Subcutaneous adipose tissue (tissue), 4 donors: ENCODE measurements around the gene TNFRSF13B. TPM values are rescaled to one million over a fixed set of nuclear protein-coding genes. Genes with fewer than 3 reads are reported as not detected.

Experiments used
- total RNA-seq, 4 donors: library from RNA; depleted of rRNA; stranded (reverse); fragments of >200 nt; gene quantifications; one replicate each; pipeline ENCODE4 v1.1.0, GENCODE V29; 2016
- TF ChIP-seq, protein P1 (sequence below): fragments of 450-650 bp; IDR thresholded peaks from one replicate; pipeline ENCODE4 v1.5.1; 2016; ENCODE audit warnings: low read depth, mild to moderate bottlenecking, control low read depth, antibody characterized with exemption, moderate library complexity

TNFRSF13B gene
- total RNA-seq, 4 donors from 2014 or later, result not detected

DNA sequence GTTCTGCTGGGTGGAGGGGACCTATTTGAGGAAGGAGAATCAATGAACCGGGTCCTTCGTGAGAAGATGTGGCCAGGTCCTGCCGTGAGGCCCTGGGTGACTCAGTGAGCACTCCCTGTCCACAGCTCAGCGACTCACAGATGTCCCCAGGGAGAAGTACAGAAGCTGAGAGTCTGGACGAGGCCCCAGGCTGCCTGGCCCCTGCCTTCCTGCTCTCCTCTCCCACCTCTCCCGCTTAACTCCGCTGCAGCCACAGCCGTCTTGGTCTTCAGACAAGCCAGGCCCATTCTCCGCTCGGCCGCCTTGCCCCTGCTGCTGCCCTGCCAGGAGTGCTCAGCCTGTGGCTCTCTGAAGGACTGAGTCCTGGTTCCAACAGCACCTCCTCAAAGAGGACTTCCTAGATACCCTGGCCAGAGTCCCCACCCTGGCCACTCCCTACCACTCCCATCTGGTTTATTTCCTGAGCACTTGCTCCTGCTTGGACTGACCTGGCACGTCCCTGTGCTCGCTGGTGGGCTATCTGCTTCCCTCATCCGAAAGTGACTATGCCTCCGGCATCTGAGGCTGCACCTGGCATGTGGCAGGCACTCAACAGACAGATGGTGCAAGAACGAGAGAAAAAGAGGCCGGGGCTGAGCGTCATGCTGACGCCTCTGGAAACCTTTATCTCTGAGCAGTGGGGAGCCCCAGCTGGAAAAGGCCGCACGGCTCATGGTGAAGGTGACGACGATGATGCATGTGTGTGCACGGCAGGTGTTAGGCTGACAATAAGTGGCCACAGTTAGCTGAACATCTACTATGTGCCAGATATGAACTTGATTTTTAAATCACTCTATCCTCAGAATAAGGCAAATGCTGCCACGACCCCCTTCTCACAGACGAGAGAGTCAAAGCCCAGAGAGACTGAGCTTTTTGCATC is 9.2 kb upstream of the TNFRSF13B start:
- TF ChIP-seq, protein P1, sequence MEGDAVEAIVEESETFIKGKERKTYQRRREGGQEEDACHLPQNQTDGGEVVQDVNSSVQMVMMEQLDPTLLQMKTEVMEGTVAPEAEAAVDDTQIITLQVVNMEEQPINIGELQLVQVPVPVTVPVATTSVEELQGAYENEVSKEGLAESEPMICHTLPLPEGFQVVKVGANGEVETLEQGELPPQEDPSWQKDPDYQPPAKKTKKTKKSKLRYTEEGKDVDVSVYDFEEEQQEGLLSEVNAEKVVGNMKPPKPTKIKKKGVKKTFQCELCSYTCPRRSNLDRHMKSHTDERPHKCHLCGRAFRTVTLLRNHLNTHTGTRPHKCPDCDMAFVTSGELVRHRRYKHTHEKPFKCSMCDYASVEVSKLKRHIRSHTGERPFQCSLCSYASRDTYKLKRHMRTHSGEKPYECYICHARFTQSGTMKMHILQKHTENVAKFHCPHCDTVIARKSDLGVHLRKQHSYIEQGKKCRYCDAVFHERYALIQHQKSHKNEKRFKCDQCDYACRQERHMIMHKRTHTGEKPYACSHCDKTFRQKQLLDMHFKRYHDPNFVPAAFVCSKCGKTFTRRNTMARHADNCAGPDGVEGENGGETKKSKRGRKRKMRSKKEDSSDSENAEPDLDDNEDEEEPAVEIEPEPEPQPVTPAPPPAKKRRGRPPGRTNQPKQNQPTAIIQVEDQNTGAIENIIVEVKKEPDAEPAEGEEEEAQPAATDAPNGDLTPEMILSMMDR, result no peak

DNA sequence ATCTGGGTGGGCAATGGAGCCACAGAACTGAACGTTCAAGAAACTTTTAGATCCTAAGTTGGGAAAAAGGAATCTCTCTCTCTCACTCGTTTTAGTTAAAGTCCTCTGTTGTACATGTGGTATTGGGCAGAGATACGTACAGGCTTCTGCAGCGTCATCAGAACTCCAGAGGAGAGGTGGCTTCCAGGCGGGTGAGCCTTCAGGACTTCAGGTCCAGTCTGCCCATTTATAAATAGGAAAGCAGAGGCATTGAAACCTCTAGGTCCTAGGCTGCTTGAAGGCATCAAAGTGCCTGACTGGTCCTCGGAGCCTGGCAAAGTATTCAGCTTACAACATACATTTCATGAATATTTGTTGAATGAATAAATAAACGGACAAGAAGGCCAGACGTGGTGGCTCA is 8.1 kb upstream of the TNFRSF13B start:
- TF ChIP-seq, protein P1, result no peak

DNA sequence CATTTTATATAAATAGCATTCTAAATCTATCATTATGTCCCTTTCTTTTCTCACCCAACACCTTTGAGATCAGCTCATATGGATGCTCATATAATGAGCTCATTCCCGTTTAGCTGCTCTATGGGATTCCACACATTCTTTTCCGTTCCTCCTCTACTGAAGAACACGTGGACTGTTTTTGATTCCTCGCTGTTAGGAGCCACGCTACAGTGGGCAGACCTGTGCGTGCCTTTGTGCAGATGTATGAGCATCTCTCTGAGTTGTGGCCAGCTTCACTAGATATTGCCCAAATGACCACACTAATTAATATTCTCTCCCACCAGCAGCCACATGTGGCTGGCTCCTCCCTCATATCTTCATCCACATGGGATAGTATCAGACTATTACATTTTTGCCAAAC is 6.0 kb upstream of the TNFRSF13B start:
- TF ChIP-seq, protein P1, result no peak

DNA sequence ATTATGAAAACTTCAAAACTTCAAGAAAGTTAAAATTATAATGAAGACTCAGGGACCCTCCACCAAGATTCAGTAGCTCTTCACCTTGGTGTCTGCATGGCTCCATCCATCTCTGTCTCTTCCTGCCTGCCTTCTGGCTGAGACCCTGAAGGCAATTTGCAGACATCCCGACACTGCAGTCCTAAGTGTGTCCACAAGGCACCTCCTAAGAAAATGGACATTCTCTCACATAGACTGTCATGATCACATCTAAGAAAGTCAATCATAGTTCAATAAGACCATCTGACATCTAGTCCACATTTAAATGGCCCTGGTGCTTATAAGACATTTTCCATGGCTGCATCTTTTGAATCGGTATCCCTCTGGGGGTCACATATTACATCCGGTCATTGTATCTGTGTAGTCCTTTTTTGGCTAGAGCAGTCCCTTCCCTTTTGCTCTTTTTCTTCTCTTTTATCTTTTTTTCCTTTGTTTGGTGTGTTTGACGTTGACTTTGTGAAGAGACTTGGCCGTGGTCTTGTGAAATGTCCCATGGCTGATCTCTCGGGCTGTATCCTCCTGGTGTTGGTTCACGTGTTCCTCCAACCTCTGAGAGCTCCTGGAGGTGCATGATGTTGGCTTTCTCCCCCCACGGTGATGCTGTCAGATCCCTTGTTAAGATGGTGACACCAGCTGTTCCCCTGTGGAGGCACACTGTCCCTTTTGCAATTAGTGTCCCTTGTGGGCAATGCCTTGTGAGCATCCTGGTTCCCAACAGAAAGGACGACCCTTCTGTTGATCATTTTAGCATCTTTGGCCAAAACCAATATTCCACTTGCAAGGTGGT is 5.0 kb upstream of the TNFRSF13B start:
- TF ChIP-seq, protein P1, result no peak

DNA sequence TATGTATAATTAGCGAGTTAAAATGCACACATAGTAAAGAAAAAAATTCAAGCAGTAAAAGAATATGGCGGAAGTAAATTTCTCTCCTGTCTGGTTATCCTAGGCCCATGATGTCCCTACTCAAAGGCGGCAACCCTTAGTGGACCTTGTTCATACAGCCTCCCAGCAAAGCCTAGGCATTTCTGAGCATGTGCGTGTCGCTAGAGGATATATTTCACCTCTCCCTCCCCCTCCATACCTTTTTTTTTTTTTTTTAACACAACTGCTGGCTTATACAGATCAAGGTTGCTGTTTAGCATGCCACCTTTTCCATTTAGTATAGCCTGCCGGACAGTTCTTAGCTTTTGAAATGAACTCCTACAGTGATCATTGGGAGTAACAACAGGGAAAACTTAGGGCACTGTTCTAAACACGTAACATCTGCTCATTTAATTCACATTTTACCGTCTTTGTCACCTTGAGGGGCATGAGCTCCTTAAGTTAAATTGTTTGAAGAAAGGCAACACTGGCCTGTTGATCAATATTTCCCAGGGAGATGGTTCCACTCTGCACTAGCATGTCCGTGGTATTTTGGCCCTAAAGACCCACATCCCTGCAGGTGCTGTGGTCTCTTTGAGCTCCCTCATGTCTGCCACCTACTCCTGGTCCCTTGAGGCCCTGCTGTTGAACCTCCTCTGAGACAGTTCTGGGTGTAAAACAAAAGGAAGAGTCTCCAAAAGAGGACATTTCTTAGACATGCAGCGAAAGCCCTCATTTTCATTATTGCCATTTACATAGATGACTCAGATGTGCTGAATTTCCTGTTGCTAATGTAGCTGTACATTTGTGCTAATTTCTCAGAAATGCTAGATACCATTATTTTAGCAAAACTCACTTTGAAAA is 4.1 kb upstream of the TNFRSF13B start:
- TF ChIP-seq, protein P1, result no peak

DNA sequence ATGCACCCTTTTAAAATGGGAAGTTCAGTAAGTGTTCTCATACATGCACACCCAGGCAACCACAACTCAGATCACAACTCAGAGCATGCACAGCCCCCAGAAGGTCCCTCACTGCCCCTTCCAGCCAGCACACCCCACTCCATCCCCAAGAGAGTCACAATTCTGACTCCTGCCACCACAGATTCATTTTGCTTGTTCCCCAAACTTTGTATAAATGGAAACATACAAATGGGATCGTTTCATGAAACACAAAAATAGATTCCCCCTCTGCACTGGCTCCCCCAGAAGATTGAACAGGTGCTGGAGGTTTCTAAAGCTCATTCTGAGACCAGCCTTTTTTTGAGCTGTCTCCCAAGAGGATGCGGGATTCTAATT is 3.3 kb upstream of the TNFRSF13B start:
- TF ChIP-seq, protein P1, result no peak
